ENCODE results near the gene ZFPM1.

The ZFPM1 gene

GRCh38 chr16:88413631-88414030 is 39.4 kb upstream of the ZFPM1 start:
- POLR2A ChIA-PET: no interaction called here
- CTCF ChIA-PET: no interaction called here
- no peak for DNase-seq (ENCODE audit: extremely low spot score)
- TF ChIP-seq CTCF (IDR thresholded peaks at IDR 0.05; ENCODE audit: control extremely low read depth, extremely low read depth, low read depth, missing control alignments): no peak

- ChIA-PET CTCF (no interaction called here), POLR2A (no interaction called here)
- no peak for TF ChIP-seq CTCF (IDR thresholded peaks at IDR 0.05; ENCODE audit: control extremely low read depth, extremely low read depth, low read depth, missing control alignments)
Observed at GRCh38 chr16:88414521-88415380, 38.3 kb upstream of the ZFPM1 start.

GRCh38 chr16:88415381-88415705 is 37.7 kb upstream of the ZFPM1 start:
- ChIA-PET POLR2A (no interaction called here), CTCF (no interaction called here)
- TF ChIP-seq CTCF (IDR thresholded peaks at IDR 0.05; ENCODE audit: control extremely low read depth, extremely low read depth, low read depth, missing control alignments): no peak
- DNase-seq (ENCODE audit: extremely low spot score): no peak

More at GRCh38 chr16:88414521-88415380, 38.3 kb upstream of the ZFPM1 start:
- DNase-seq (ENCODE audit: extremely low spot score): no peak

- no peak for TF ChIP-seq CTCF (IDR thresholded peaks at IDR 0.05; ENCODE audit: control extremely low read depth, extremely low read depth, low read depth, missing control alignments)
- ChIA-PET CTCF (interaction anchor here (1.1 kb wide), 1 partner anchor 22 kb away, joined by 3 read pairs; no protein-coding TSS in a partner anchor), POLR2A (no interaction called here)
- no peak for DNase-seq (ENCODE audit: extremely low spot score)
Observed at GRCh38 chr16:88415713-88416323, 37.3 kb upstream of the ZFPM1 start.

GRCh38 chr16:88416686-88417085 is 36.4 kb upstream of the ZFPM1 start:
- ChIA-PET CTCF (interaction anchor here (1.1 to 1.4 kb wide), 2 partner anchors 21 to 43 kb away, joined by 3 read pairs; no protein-coding TSS in a partner anchor), POLR2A (no interaction called here)
- no peak for DNase-seq (ENCODE audit: extremely low spot score)
- TF ChIP-seq CTCF (IDR thresholded peaks at IDR 0.05; ENCODE audit: control extremely low read depth, extremely low read depth, low read depth, missing control alignments): no peak

GRCh38 chr16:88417684-88418476 is 35.2 kb upstream of the ZFPM1 start:
- no peak for TF ChIP-seq CTCF (IDR thresholded peaks at IDR 0.05; ENCODE audit: control extremely low read depth, extremely low read depth, low read depth, missing control alignments)
- DNase-seq (ENCODE audit: extremely low spot score): no peak
- ChIA-PET CTCF (interaction anchor here (1.4 kb wide), 1 partner anchor 41 kb away, joined by 3 read pairs; no protein-coding TSS in a partner anchor), POLR2A (no interaction called here)
